Stimulated activated naive CD8-positive, alpha-beta T cell treated with anti-CD3 and anti-CD28 coated beads, Interleukin-15, Interleukin-2, amounts not matched to agents 100 ng/mL and 50 ng/mL, for 24 hours (primary cell): ENCODE measurements around the gene PRKACB.
"Not testable (repeated sequence)": the region's sequence is repeated elsewhere in the genome, so short reads cannot be mapped to it uniquely, and the experiment has no call there.

Experiments used
- H3K27ac Mint-ChIP-seq: one replicate; pipeline ENCODE4 v1.8.0; 2021; ENCODE audit warnings: mild to moderate bottlenecking, mixed read lengths
- H3K27me3 Mint-ChIP-seq: one replicate; pipeline ENCODE4 v1.8.0; 2021; ENCODE audit warnings: mixed read lengths
- H3K36me3 Mint-ChIP-seq: one replicate; pipeline ENCODE4 v1.8.0; 2021; ENCODE audit warnings: low read depth, mixed read lengths
- H3K4me1 Mint-ChIP-seq: one replicate; pipeline ENCODE4 v1.8.0; 2021; ENCODE audit warnings: low read depth, mixed read lengths
- H3K4me3 Mint-ChIP-seq: one replicate; pipeline ENCODE4 v1.8.0; 2021; ENCODE audit warnings: mild to moderate bottlenecking, mixed read lengths
- H3K9me3 Mint-ChIP-seq: one replicate; pipeline ENCODE4 v1.8.0; 2021; ENCODE audit warnings: mixed read lengths

Gene PRKACB

DNA sequence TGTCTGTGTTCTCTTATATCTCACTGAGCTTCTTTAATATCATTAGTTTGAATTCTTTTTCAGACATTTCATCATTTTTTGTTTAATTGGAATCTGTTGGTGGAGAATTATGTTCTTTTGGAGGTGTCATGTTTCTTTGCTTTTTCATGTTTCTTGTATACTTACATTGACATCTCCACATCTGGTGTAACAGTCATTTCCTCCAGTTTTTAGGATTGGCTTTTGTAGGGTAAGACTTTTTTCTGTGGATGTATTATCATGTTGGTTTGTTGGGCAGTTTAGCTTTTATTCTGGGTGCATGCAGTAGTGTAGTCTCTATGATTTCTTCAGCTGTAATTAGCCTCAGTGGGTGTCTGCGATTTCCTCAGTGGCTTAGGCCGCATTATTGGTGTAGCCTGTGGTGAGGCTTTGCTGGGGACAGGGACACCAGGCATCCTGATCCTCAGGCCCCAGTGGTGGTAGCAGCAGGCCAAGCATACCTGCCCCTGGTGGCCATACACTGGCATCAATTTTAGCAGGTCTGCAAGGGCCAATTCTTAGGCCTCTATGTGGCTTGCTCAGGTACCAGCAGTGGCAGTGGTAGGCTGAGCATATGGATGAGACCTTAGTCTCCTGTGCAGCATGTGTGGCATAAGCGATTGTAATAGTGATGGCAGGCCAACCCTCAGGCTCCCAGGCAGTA is 79.8 kb downstream of the PRKACB start:
- Mint-ChIP-seq H3K36me3 (peaks cover 63% of the 10 kb centered on the region), H3K27ac (no peak overlapping the region), H3K9me3 (peaks cover 21% of the 10 kb centered on the region), H3K4me3 (no peak overlapping the region), H3K4me1 (peaks cover 16% of the 10 kb centered on the region), H3K27me3 (no peaks in the 10 kb centered on the region)

DNA sequence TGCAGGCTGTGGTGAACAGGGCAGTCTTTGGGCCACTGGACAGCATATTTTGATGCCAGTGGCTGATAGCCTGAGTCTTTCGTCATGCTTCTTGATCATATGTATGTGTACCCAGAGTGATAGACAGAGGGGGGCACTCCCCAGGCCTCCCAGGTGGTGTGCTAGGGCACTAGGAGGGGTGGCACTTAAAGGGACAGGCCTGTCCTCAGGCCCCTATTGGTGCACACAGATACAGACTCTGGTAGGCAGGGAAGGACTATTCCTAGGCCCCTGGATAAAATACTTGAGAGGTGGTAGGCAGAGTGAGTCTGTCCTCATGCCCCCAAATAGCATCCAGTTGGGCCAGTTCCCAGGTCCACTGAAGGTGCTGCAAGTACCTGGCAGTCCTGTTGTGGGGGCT is 80.8 kb downstream of the PRKACB start:
- Mint-ChIP-seq H3K27me3 (no peaks in the 10 kb centered on the region), H3K4me1 (peaks cover 16% of the 10 kb centered on the region), H3K36me3 (peaks cover 57% of the 10 kb centered on the region), H3K9me3 (peaks cover 21% of the 10 kb centered on the region), H3K27ac (no peak overlapping the region), H3K4me3 (no peak overlapping the region)

DNA sequence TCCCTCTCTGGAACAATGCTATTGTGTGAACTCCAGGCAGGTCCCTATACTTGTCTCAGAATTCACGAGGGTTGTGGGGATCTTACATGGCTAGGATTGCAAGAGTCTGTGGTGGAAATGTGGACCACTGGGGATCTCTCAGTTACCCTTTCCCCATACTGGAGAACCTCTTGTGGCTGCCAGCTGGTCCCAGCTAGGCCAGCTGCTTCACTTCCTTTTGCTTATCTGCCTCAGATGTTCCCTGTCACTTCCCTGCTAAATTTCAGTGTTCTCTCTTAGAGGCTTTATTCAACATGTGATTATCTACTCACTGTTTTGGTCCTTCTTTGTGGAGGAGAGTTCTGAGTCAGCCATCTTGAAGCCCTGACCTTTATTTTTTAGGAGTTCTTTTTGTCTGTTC is 81.6 kb downstream of the PRKACB start:
- Mint-ChIP-seq H3K27me3 (no peaks in the 10 kb centered on the region), H3K9me3 (peaks cover 18% of the 10 kb centered on the region), H3K4me3 (no peak overlapping the region), H3K36me3 (peaks cover 52% of the 10 kb centered on the region), H3K27ac (no peak overlapping the region), H3K4me1 (peaks cover 16% of the 10 kb centered on the region)

DNA sequence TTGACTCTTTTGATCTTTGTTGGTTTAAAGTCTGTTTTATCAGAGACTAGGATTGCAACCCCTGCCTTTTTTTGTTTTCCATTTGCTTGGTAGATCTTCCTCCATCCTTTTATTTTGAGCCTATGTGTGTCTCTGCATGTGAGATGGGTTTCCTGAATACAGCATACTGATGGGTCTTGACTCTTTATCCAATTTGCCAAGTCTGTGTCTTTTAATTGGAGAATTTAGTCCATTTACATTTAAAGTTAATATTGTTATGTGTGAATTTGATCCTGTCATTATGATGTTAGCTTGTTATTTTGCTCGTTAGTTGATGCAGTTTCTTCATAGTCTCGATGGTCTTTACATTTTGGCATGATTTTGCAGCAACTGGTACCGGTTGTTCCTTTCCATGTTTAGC is 88.6 kb downstream of the PRKACB start:
- not testable (repeated sequence) for H3K4me3 Mint-ChIP-seq, H3K27ac Mint-ChIP-seq, H3K4me1 Mint-ChIP-seq, H3K27me3 Mint-ChIP-seq, H3K9me3 Mint-ChIP-seq
- peaks cover 42% of the 10 kb centered on the region for H3K36me3 Mint-ChIP-seq

DNA sequence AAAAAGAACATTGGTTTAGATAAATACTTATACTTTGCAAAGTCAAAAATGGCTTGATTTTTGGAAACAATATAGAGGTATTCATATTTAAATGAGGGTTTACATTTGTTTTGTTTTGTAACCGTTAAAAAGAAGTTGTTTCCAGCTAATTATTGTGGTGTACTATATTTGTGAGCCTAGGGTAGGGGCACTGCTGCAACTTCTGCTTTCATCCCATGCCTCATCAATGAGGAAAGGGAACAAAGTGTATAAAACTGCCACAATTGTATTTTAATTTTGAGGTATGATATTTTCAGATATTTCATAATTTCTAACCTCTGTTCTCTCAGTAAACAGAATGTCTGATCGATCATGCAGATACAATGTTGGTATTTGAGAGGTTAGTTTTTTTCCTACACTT is 92.2 kb downstream of the PRKACB start:
- Mint-ChIP-seq H3K4me3 (no peak overlapping the region), H3K4me1 (peaks cover 3% of the 10 kb centered on the region), H3K9me3 (no peaks in the 10 kb centered on the region), H3K27me3 (no peaks in the 10 kb centered on the region), H3K36me3 (peaks cover 71% of the 10 kb centered on the region), H3K27ac (no peak overlapping the region)

DNA sequence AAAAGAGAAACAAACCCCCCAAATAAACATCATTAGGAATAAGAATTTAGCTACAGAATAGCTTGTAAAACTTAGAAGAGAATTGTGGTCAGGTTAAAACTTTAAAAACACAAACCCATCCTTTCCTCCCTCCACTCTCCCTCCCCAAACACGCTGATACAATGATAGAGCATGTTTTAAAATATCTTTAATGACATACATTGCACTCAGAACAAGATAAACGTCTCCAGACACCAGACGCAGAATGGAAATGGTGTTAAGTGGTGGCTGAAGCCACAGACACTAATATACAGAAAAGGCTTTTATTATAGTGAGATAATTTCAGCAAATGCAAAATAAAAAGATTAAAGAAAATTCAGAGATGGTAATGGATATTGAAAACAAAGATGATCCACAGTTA is 98.6 kb downstream of the PRKACB start:
- H3K27ac Mint-ChIP-seq, result no peak overlapping the region
- peaks cover 5% of the 10 kb centered on the region for H3K9me3 Mint-ChIP-seq
- H3K27me3 Mint-ChIP-seq, result no peaks in the 10 kb centered on the region
- H3K4me1 Mint-ChIP-seq, result peaks cover 3% of the 10 kb centered on the region
- H3K36me3 Mint-ChIP-seq, result peaks cover 56% of the 10 kb centered on the region
- H3K4me3 Mint-ChIP-seq, result no peak overlapping the region

DNA sequence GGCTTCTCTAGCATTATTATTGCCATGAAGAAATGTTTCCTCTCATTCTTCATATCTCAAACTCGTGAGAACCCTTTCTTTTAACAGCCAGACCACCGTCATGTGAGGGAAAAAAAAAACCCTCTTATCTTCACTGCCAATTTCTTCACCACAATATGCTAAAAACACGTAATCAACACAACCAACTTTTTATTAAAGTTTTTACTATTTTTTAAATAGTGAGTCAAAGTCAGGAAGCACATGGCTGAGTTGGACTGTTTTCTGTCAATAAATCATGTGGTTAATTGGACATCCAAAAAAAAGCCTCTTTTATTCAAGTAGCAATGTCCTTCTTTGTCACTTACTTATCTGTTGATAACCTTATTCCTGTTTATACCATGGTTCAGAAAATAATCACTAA is 101.5 kb downstream of the PRKACB start:
- H3K4me1 Mint-ChIP-seq, result peaks cover 3% of the 10 kb centered on the region
- H3K4me3 Mint-ChIP-seq, result no peak overlapping the region
- peaks cover 12% of the 10 kb centered on the region for H3K9me3 Mint-ChIP-seq
- no peak overlapping the region for H3K27ac Mint-ChIP-seq
- peaks cover 27% of the 10 kb centered on the region for H3K36me3 Mint-ChIP-seq
- H3K27me3 Mint-ChIP-seq, result no peaks in the 10 kb centered on the region

DNA sequence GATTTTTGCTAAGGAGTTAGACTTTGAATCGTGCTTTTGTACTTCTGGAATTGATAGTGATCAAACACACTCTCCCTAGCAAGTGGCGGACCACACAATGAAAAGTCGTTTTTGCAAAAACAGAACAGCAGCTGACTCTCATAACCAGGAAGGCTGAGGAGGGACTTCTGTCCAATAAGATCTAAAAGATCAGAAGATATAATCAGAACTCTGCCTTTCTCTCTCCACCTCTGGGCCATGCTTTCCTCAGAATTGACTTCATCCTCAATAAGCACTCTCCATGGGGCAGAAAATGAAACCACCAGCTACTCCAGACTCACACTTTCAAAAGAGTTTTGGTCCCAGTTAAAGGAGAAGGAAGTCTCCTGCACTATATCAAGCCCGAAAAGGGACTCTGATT is 102.1 kb downstream of the PRKACB start:
- H3K36me3 Mint-ChIP-seq, result peaks cover 21% of the 10 kb centered on the region
- H3K27ac Mint-ChIP-seq, result no peak overlapping the region
- H3K9me3 Mint-ChIP-seq, result peaks cover 17% of the 10 kb centered on the region
- no peak overlapping the region for H3K4me3 Mint-ChIP-seq
- no peaks in the 10 kb centered on the region for H3K27me3 Mint-ChIP-seq
- H3K4me1 Mint-ChIP-seq, result no peaks in the 10 kb centered on the region

DNA sequence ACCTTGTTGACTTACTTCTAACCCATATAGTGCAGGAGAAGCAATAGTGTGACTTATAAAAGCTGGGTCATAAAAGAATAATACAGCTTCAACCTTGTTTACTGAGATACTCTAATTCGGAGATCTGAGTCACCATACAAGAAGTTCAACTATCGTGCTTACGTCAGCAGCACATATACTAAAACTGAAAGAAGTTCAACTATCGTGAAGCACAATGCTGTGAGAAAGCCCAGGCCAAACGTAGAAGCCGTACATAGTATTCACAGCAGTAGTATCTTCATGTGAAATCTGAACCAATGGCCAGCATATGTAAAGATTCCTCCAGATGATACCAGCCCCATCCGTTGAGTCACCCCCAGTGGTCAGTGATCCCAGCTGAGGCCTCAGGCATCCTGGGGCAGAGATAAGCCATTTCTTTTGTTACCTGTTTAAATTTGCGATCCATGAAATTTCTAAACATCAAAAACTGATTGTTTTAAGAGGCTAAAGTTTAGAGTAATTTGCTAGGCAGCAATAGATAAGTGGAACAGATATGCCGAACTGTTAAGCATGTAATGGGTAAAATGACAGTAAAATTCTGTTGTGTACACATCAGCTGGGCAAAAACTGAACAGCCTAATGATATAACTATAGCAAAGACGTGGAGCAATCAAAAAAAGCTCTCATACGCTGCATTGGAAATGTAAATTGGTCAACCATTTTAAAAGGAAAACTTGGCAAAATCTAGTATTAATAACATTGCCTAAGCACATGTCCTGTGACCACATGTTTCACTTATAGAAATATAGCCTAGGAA is 103.6 kb downstream of the PRKACB start:
- no peaks in the 10 kb centered on the region for H3K4me1 Mint-ChIP-seq
- peaks cover 8% of the 10 kb centered on the region for H3K36me3 Mint-ChIP-seq
- no peaks in the 10 kb centered on the region for H3K27me3 Mint-ChIP-seq
- no peak overlapping the region for H3K4me3 Mint-ChIP-seq
- H3K9me3 Mint-ChIP-seq, result peaks cover 13% of the 10 kb centered on the region
- H3K27ac Mint-ChIP-seq, result no peak overlapping the region

DNA sequence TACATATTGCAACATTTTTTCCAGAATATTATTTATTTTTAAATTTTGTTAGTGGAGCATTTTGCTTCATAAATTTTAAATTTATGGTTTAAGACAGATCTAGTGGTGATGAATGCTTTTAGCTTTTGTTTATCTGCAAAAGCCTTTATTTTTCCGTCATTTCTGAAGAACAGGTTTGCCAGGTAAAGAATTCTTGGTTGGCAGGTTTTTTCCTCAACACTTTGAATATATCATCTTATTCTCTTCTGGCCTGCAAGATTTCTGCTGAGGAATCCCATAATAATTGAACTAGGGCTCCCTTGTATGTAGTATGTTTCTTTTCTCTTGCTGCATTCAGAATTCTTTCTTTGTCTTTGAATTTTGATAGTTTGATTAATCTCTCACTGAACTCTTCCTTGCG is 106.6 kb downstream of the PRKACB start:
- no peak overlapping the region for H3K27ac Mint-ChIP-seq
- H3K4me3 Mint-ChIP-seq, result no peak overlapping the region
- no peaks in the 10 kb centered on the region for H3K4me1 Mint-ChIP-seq
- H3K36me3 Mint-ChIP-seq, result peaks cover 6% of the 10 kb centered on the region
- peaks cover 15% of the 10 kb centered on the region for H3K9me3 Mint-ChIP-seq
- no peaks in the 10 kb centered on the region for H3K27me3 Mint-ChIP-seq

DNA sequence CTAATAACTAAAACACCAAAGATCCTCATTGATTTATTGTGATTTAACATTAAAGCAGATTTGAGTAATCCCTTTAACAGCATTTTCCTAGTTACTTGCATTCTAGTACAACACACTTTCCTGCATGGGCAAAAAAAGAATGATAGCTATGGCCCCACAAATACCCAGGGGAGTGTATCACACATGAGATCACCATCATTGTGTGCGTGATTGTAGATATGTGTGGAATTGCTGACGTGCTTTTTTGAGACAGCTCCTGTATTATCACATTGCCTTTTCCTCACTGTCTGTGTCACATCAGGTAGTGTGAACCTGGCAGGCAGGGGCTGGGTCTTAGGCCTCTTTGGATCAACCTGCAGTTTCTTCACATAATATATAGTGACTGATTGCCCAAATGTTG is 109.0 kb downstream of the PRKACB start:
- no peak overlapping the region for H3K4me3 Mint-ChIP-seq
- H3K36me3 Mint-ChIP-seq, result no peaks in the 10 kb centered on the region
- H3K27me3 Mint-ChIP-seq, result no peaks in the 10 kb centered on the region
- no peak overlapping the region for H3K27ac Mint-ChIP-seq
- no peaks in the 10 kb centered on the region for H3K4me1 Mint-ChIP-seq
- peaks cover 15% of the 10 kb centered on the region for H3K9me3 Mint-ChIP-seq

DNA sequence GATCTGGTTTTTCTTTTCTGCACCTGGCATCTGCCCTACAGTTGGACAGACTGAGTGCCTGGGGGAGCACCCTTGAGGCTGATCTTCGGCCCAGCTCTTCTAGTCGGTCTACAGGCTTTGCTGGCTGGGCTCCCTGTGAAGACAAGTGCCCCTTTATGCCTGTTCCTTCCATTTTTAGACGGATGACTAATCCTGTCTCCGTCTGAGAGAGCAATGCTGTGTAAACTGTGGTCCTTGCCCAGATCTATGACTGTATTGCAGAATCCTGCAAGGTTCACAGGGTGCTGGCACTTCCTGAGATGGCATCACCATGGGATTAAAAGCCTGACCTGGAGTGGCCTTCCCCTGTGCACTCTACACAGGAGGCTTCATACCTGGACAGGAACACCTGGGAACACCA is 109.8 kb downstream of the PRKACB start:
- Mint-ChIP-seq H3K27ac (no peak overlapping the region), H3K9me3 (peaks cover 15% of the 10 kb centered on the region), H3K4me1 (no peaks in the 10 kb centered on the region), H3K36me3 (no peaks in the 10 kb centered on the region), H3K4me3 (no peak overlapping the region), H3K27me3 (no peaks in the 10 kb centered on the region)

DNA sequence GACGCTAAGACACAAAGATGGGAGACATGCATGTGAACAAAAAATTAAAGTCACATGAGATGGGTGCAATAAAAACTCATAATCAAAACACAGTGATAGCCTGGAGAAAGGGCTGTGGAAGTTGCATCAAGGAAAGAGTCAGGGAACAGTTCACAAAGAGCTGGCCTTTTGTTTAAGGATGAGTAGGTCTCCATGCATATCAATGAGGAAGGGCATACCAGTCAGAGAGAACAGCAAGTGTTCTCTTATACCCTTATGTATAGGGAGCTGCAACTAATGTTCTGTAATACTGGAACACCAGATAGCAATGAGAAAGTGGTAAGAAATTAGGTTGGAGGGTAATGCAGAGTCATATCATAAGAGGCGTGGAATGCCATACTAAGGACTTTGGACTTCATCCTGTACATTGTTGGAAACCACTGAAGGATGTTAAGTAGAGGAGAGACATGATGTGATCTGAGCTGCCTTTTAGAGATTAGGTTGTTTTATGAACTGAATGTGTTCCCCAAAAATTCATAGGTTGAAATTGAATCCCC is 110.7 kb downstream of the PRKACB start:
- H3K4me1 Mint-ChIP-seq, result no peaks in the 10 kb centered on the region
- no peak overlapping the region for H3K4me3 Mint-ChIP-seq
- H3K27ac Mint-ChIP-seq, result no peak overlapping the region

DNA sequence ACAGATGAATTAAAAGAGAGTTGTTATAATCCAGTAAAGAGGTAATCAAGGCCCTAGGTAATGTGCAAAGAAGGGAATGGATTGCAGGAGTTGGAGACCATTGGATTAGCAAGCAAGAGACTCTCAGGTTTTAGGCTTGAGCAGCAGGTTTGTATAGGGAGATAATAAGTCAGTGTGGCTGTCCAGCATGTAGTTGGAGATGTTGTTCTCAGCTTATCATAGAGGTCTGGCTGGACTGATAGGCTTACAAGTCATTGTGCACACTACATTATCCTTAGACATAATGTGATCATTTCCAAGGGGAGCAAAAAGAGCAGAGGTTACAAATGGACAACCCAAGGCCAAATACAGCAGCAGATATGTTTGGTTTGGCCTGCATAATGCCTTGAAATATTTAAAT is 111.5 kb downstream of the PRKACB start:
- no peak overlapping the region for H3K4me3 Mint-ChIP-seq
- no peaks in the 10 kb centered on the region for H3K27me3 Mint-ChIP-seq

More for the DNA sequence above, 110.7 kb downstream of the PRKACB start:
- no peaks in the 10 kb centered on the region for H3K27me3 Mint-ChIP-seq
- peaks cover 15% of the 10 kb centered on the region for H3K9me3 Mint-ChIP-seq
- no peaks in the 10 kb centered on the region for H3K36me3 Mint-ChIP-seq

DNA sequence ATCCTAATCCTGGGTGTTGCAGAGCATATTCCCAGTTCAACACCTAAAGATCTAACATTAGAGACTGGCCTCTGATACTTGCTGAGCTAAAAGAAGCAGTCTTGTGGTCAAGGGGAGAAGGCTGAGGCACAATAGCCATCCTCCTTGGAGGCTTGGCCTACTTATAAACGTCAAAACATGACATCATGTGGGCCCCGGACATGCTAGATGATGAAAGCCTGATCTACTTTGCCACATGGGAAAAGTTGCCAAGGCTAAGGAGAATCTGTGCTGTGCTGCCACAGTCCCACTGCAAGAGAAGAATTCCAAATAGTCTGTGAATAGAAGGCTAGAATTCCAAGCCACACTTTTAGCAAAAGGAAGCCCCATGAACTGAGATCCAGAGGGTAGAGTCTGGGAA is 113.5 kb downstream of the PRKACB start:
- Mint-ChIP-seq H3K27me3 (no peaks in the 10 kb centered on the region), H3K4me3 (no peak overlapping the region), H3K27ac (no peak overlapping the region), H3K9me3 (peaks cover 2% of the 10 kb centered on the region), H3K4me1 (no peaks in the 10 kb centered on the region), H3K36me3 (no peaks in the 10 kb centered on the region)

More for the DNA sequence above, 111.5 kb downstream of the PRKACB start:
- peaks cover 8% of the 10 kb centered on the region for H3K9me3 Mint-ChIP-seq
- no peaks in the 10 kb centered on the region for H3K4me1 Mint-ChIP-seq
- no peak overlapping the region for H3K27ac Mint-ChIP-seq
- H3K36me3 Mint-ChIP-seq, result no peaks in the 10 kb centered on the region
